GM19452 (cell line): ENCODE data around the gene MYLK3.

ENCODE experiments used
- ATAC-seq: cut with Tn5 transposase; IDR thresholded peaks from one replicate; pipeline ENCODE4 v1.9.1; 2021; ENCODE audit not compliant: unreplicated experiment

The MYLK3 gene

DNA sequence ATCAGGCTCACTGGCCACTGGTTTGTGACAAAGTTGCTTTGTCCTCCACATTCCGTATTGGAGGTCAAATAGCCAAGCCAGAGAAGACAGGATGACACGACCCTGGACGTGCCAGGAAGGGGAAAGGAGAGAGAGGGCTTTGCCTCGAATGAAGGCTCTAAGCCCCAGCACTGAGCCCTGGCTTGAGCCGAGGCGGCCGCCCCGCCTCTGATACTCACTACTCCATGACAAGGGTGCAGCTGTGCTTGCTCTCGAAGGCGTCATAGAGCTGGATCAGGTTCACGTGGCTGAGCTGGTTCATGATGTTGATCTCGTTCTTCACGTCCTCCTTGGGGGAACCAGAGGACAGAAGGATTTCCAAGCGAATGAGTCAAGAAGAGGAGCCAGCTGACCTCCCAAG lies 19.3 kb downstream of the MYLK3 start:
- ATAC-seq: no peak

DNA sequence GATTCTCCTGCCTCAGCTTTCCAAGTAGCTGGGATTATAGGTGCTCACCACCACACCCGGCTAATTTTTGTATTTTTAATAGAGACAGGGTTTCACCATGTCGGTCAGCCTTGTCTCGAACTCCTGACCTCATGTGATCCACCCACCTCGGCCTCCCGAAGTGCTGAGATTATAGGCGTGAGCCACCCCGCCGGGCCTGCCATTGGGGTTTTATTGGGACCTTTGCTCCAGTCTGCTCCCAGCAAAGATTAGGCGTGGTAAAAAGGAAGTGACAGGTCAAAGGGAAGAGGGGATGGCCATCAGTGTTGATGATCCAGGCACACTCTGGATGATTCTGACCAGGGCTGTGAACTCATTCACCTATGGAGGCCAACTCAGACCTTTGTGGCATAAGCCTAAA lies 20.5 kb downstream of the MYLK3 start:
- ATAC-seq: no peak

DNA sequence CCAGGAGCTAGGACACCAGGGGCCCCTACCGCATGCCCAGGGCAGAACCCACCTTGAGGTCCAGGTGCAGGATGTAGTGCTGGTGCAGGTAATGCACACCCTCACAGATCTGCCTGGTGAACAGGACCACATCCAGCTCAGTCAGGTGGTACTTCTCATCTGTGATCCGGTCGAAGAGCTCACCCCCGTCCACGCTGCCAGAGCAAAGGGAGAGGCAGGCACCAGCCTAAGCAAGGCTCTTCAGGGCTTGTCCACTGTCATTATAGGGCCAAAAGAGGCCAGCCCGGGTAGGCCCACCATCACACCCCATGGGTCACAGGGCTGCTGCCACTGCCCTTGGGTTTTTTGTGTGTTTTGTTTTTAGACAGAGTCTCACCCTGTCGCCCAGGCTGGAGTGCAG lies 21.0 kb downstream of the MYLK3 start:
- no peak for ATAC-seq

DNA sequence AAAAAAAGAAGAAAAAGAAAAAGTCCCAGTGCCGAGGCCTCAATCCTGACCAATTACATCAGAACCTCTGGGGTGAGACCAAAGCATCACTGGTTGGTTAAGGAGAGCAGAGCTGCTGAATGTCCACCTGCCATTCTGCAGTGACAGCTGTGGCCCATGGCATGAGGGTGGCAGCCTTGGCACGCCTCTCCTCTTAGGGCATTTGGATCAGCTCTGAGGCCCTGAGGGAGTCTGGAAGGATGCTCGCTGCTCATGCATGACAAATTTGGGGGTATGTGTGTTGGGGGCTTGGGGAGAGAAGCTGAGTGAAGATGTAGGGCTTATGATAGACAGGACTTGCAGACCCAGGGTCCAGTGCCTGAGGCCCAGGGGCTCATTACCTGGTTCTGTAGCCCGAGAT lies 26.3 kb downstream of the MYLK3 start:
- no peak for ATAC-seq

DNA sequence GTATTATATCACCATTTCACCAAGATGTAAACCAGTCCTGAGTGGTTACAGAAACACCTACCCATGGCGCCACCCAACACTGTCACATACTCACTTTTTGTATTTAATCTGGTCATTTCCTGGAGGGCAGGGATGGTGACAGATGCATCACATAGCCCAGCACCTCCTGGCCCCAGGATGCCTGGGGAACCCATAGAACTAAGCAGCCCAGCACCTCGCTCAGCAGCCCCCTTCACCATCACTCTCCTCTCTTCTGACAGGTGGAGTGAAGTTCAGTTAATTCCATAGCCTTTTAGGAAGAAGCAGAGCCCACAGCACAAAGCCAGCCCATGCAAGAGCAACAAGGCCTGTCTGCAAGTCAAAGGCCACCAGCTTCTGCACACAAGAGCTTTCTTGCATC lies 27.5 kb downstream of the MYLK3 start:
- ATAC-seq: no peak

DNA sequence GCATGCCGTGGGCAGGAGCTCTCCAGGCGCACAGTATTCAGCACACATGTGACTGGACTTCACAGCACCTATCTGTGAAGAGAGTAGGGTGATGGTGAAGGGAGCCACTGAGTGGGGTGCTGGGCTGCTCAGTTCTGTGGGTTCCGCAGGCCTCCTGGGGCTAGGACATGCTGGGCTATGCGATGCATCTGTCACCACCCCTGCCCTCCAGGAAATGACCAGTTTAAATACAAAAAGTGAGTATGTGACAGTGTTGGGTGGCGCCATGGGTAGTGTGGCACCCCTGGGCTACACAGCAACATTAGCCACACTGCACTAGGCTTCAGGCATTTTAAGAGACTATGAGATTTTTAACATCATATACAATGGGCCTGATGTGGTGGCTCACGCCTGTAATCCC lies 28.6 kb downstream of the MYLK3 start:
- ATAC-seq: no peak

DNA sequence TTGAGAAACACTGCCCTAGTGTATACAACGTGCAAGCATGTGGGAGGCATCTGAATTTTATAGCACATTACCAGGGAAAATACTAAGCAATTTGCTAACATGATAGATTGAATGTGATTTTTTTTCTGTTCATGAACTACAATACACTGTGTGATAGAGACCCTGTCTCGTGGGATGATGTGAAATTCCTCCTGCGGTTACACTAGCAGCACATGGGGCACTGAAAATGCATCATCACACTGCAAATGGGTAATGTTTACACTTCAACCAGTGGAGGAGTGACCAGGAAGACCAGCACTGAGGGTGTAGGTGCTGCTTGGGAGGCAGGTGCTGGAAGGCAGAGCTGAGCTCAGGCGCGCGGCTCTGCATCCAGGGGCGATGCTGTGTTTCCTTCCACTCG lies 29.9 kb downstream of the MYLK3 start:
- no peak for ATAC-seq

DNA sequence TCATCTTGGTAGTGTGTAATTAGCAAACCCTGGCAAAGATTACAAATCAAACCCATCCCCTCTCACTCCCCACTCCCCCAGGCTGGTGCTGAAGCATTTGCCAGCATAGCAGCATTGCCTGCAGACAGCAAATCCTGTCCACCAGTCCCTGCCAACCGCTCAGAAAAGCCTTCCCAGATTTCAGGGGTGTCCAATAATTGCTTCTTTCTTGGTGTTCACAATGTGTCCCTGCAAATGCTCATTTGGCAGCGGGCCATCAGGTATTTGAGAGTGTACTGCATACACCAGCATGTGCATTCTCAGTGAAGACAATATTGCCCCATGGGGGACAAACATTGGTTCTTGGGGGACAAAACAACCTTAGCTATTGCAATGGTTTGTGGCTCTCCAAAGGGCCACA lies 30.5 kb downstream of the MYLK3 start:
- ATAC-seq: no peak

DNA sequence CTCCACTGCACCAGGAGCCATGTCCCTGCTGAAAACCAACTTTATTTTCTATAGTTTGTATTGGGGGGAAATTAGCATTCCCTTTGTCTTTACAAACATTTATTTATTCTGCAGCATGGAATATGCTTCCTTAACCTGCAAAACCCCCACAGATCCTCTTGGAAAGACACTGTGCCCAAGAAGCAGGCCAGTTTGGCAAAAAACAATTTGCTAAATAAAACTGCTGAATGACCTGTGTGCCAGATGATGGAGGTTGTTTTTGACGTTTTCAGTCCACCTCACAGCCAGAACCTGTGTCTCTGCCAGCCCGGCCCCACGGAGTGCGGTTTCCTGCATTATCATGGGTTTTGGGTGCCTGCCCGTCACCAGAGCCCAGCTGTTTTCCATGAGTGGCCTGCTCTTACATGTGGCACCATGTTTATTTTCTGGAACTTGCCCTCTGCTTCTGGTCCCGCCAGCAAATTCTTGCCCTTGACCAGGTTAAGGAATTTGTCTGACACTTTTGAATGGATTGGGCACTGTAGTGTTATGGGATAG lies 32.3 kb downstream of the MYLK3 start:
- ATAC-seq: no peak

DNA sequence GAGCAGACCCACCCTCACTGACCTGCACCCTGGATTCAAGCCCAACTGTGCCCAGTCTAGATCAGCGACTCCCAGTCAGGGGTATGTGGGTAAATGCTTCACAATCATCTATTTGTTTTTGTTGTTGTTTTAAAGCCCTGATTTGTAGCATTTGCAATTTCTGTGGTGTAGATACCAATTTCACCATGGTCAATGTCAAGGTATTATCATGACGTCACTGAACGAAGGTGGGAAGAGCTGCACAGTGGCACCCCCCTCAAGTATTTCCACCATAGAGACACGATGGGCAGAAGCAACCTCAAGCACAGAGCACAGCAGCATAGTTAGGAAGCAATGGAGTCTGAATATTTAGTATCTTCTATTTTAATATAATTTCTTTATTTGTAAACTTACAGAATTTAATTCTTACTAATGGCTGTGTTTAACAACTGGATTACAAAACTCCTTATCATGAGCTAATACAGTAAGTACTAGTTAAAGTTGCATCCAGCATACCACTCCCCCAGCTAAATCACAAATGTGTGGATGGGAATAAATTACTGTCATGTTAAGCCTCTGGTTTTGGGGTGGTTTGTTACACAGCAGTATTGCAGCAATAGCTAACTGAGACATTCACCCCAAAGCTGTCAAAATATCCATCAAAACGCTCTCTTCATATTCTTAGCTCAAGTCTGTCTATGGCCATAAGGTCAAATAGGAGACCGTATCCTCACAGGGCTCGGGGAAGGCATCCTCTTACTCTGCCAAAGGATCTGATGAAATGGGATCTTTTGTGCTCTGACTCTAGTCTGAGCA lies 33.1 kb downstream of the MYLK3 start:
- ATAC-seq: no peak

DNA sequence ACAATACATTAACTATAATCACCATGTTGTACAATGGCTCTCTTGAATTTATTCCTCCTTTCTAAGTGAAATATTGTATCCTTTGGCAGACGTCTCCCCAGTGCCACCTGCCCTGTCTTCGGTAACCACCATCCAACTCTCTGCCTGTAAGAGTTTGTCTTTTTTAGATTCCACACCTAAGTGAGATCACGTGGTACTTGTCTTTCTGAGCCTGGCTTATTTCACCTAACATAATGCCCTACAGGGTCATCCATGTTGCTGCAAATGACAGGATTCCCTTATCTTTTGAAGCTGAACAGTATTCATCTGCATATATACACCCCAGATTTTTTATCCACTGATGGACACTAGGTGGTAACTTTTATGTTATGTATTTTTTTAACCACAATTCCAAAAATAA lies 34.5 kb downstream of the MYLK3 start:
- no peak for ATAC-seq

DNA sequence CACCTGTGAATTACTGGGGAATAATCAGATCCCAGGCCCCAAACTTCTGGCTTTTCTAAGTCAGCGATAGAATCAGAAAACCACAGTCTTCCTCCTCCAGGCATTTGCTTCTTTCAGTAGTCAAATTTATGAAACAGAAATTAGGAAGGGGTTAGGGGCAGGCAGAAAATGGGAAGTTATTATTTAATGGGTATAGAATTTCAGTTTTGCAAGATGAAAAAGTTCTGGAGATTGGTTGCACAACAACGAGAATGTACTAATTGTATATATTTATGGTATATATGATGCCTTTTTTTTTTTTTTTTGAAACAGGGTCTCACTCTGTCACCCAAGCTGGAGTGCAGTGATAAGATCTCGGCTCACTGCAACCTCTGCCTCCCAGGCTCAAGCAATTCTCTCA lies 35.2 kb downstream of the MYLK3 start:
- no peak for ATAC-seq

DNA sequence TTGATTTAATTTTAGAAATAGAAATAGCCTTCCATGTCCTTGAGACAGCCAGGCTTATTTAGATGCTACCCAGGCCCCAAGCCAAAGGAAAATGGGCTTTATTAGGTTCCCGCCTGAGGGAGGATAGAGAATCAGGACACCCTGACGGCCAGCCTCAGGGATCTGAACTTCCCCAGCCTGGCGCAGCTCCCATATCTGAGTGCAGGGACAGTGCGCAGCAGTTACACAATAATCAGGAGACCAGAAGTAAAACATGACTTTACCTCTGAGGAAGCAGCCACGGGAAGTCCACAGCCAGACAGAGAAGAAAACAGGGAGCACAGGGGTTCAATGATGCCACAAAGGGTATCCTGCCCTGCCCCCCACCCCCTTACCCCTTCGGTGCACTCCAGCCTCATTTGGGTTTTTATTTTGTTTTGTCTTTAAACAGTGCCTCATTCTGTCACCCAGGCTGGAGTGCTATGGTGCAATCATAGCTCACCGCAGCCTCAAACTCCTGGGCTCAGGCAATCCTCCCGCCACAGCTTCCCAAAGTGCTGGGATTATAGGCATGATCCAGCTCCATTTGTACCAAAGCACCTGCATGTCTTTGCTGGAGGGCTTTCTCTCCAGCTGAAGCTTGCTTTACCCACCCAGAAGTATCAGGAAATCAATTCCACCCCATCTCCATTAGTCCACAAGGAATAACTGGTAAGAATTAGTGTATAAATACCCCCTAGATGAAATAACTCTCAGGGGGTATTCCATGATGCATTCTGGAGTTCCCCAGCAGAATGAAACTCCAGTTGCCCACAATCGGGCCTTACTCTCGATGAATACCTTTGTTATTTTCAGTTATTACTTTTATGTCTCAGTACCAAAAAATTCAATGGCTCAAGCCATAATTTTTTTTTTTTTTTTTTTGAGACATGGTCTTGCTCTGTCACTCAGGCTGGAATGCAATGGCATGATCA lies 36.8 kb downstream of the MYLK3 start:
- ATAC-seq: no peak

DNA sequence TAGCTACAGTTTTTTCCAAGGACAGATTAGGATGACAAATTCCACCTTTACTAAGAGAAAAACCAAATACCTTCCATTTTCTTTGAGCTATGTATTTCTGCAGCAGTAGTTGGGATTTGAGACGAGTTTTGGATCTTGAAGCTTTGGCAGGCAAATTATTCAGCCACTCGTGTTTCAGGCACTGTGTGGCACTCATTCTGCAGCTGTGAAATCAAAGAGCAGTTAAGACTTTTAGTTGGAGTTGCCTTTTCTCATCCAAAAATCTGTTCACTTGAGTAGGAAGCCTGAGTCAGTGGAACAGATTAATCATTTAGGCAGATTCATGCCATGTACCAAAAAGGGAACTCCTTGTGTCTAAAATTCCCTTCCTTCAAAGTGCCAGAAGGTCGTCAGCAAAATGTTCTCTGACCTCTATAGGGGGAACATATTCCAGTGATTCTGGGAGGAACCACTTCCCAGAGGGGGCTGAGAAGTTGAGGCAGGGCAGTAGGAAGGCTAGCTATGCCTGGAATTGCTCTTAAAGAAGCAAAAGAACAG lies 38.6 kb downstream of the MYLK3 start:
- ATAC-seq: no peak

DNA sequence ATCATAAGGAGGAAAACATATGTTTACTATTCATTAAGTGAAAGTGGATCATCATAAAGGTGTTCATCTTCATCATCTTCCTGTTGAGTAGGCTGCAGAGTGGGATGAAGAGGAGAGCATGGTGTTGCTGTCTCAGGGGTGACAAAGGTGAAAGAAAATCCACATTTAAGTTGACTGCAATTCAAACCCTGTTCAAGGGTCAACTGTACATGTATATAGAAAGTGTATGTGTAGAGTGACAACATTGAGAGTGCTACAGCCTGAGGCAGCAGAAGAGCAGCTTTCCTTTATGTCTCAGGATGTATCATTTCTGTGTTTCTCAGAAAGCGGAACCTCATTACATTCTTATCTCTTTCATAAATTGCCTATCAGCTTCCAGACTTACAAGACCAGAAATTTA lies 41.5 kb downstream of the MYLK3 start:
- ATAC-seq: no peak

DNA sequence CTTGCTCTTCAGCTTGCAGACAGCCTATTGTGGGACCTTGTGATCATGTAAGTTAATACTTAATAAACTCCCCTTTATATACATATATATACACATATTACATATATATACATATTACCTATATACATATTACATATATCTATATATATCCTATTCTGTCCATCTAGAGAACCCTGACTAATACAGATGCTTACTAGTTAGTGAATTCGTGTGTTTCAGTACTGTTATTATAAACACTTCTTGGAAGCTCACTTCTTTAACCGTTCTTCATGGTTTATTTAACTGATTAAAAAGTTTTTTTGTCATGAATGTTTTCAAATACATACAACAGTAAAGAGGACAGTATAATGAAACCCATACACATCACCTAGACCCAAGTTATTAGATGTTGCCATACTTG lies 46.1 kb downstream of the MYLK3 start:
- ATAC-seq: no peak

DNA sequence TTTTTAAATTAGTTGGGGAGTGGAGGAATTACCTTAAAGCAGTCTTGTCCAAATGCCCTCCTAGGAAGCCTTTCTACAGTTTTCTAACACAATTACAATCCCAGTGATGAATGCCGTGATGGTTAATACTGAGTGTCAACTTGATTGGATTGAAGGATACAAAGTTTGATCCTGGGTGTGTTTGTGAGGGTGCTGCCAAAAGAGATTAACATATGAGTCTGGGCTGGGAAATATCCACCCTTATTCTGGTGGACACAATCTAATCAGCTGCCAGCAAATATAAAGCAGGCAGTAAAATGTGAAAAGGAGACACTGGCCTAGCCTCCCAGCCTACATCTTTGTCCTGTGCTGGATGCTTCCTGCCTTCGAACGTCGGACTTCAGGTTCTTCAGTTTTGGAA lies 46.5 kb downstream of the MYLK3 start:
- no peak for ATAC-seq

DNA sequence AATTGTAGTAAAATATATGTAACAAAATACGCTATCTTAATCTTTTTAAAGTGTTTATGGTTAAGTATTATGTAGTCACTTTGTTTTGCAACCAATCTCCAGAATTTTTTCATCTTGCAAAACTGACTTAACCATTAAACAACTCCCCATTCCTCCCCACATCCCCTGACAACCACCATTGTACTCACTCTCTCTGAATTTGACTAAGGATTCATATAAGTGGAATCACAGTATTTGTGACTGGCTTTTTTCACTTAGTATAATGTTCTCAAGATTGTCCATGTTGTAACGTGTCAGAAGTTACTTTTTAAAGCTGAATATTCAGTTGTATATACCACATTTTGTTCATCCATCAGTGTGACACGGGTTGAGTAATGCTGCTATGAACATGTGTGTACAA lies 48.1 kb downstream of the MYLK3 start:
- ATAC-seq: no peak

DNA sequence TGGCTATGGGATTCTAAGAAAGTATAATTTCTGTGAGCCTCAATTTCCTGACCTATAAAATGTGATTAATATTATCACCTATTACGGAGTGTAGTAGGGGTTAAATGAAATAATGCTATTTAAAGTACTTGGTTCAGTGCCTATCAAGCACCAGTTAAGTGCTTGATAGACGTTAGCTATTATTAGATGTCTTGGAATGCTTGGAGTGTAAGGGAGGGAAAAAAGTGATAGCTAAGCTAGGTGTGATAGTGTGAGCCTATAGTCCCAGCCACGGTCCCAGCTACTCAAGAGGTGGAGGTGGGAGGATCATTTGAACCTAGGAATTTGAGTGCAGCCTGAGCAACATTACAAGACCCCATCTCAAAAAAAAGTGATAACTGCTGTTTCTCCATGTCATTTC lies 51.2 kb downstream of the MYLK3 start:
- no peak for ATAC-seq

DNA sequence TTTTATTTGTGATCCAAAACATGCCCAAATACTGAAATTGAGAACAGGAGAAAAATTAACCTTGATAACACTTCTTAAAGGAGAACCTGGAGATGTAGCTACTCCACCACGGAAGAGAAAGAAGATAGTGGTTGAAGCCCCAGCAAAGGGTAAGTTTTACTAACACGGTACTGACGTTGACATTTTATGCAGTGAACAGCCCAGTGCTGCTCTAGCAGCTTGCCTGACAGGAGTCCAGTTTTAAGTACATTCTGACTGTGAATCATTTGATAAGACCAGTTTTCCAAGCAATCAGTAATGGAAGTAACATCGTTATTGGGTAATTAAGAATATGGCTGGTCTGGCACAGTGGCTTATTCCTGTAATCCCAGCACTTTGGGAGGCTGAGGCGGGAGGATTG lies 52.2 kb downstream of the MYLK3 start:
- ATAC-seq: no peak

DNA sequence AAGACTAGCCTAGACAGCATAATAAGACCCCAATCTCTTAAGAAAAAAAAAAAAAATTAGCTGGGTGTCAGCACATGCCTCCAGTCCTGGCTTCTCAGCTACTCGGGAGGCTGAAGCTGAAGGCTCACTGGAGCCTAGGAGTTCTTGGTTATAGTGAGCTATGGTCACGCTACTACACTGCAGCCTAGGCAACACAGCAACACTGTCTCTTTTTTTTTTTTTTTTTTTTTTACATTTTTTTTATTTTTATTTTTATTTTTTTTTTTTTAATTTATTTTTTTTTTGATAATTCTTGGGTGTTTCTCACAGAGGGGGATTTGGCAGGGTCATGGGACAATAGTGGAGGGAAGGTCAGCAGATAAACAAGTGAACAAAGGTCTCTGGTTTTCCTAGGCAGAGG lies 54.5 kb downstream of the MYLK3 start:
- no peak for ATAC-seq

DNA sequence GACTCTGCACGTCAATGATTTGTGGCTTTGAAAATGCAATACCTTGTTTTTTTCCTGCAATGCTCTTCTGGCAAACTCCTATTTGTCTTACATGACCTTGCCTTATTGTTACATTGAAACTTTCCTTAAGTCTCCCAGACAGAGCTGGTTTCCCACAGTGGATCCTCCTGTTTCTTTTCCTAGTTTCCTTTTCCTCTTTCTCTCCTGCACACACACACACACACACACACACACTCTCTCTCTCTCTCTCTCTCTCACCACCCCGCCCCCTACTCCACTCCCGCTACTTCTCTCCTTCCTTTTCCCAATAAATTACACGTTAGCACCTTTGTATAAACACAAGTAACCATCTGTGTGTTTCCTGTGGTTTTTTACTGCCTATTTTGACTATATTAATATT lies 56.4 kb downstream of the MYLK3 start:
- no peak for ATAC-seq
